Breast epithelium (tissue), 4 donors: ENCODE measurements around the gene FBXW8. TPM values are rescaled to one million over a fixed set of nuclear protein-coding genes. Genes with fewer than 3 reads are reported as not detected.

Source experiments
- DNase-seq, 2 donors: peaks; one replicate each; pipeline ENCODE4 v3.0.0-alpha.2; 2019; ENCODE audit warnings: low spot score in 2 of 2
- H3K27ac ChIP-seq, 2 donors: fragments of 200-600 bp; sonication (generic) in 1 of 2; one replicate each; pipeline ENCODE4 v1.5.1; 2016 to 2019; ENCODE audit warnings: mild to moderate bottlenecking in 1 of 2
- H3K27me3 ChIP-seq, 2 donors: fragments of 200-600 bp; sonication (generic) in 1 of 2; one replicate each; pipeline versions ENCODE4 v1.5.1 to v1.6.0; 2017 to 2019; ENCODE audit warnings: control low read depth in 1 of 2, mild to moderate bottlenecking in 1 of 2
- H3K36me3 ChIP-seq: fragments of 200-600 bp; one replicate; pipeline ENCODE4 v1.5.1; 2019
- H3K4me1 ChIP-seq, 2 donors: fragments of 200-600 bp; sonication (generic); one replicate each; pipeline ENCODE4 v1.5.1; 2016 to 2019; ENCODE audit warnings: control low read depth in 1 of 2
- H3K4me3 ChIP-seq, 3 donors: fragments of 200-600 bp; sonication (generic); 1 replicate in 2 of 3; 2 replicates in 1 of 3; pipeline ENCODE4 v1.5.1; 2016 to 2019; ENCODE audit warnings: mild to moderate bottlenecking in 3 of 3, moderate library complexity in 2 of 3
- H3K9me3 ChIP-seq, 2 donors: fragments of 200-600 bp; sonication (generic) in 1 of 2; one replicate each; pipeline ENCODE4 v1.5.1; 2016 to 2019; ENCODE audit warnings: control low read depth in 1 of 2
- CTCF ChIP-seq, 3 donors: fragments of 450-650 bp; IDR thresholded peaks; one replicate each; pipeline ENCODE4 v1.5.1; 2016 to 2017; ENCODE audit warnings: antibody characterized with exemption in 3 of 3, mild to moderate bottlenecking in 3 of 3, moderate library complexity in 3 of 3
- POLR2A ChIP-seq: fragments of 450-650 bp; IDR thresholded peaks from one replicate; pipeline ENCODE4 v1.6.1; 2016; ENCODE audit warnings: antibody characterized with exemption, mild to moderate bottlenecking, moderate library complexity
- POLR2AphosphoS5 ChIP-seq, 3 donors: sonication (generic); formaldehyde crosslinking; IDR thresholded peaks; one replicate each; pipeline ENCODE4 v1.6.1; 2017; ENCODE audit warnings: antibody characterized with exemption in 3 of 3
- intact Hi-C: fragments of 100-400 bp; cut with DNase I; formaldehyde crosslinking; loops from one replicate; pipeline ENCODE4 v1.15.1; 2023; ENCODE audit warnings: low total_unique reads
- total RNA-seq, 3 donors: library from RNA; depleted of rRNA; stranded (reverse); fragments of >200 nt; gene quantifications; one replicate each; pipeline ENCODE4 v1.1.0, GENCODE V29; 2016

The FBXW8 gene
- total RNA-seq, 3 donors from 2014 or later: 14.9 to 22.3 (median 16.4) TPM

- Histone ChIP-seq H3K4me1 (no peaks in the 10 kb centered on the region), H3K4me3 (no peak overlapping the region), H3K36me3 (no peaks in the 10 kb centered on the region), H3K27me3 (no peaks in the 10 kb centered on the region), H3K27ac (no peak overlapping the region), H3K9me3 (no peaks in the 10 kb centered on the region)
- intact Hi-C loops: no loop called here
- TF ChIP-seq POLR2A (no peak), POLR2AphosphoS5 (IDR thresholded peaks at IDR 0.05) (no peak), CTCF (IDR thresholded peaks at IDR 0.05) (no peak)
- DNase-seq: no peak
Measured at GRCh38 chr12:117041798-117042170, 131.0 kb downstream of the FBXW8 start.

GRCh38 chr12:117042171-117042842, 131.6 kb downstream of the FBXW8 start:
- H3K9me3 ChIP-seq: no peaks in the 10 kb centered on the region
- intact Hi-C loops: no loop called here
- H3K36me3 ChIP-seq: no peaks in the 10 kb centered on the region
- no peaks in the 10 kb centered on the region for H3K4me1 ChIP-seq
- no peaks in the 10 kb centered on the region for H3K27me3 ChIP-seq
- no peak overlapping the region for H3K27ac ChIP-seq
- no peak for DNase-seq
- TF ChIP-seq CTCF (IDR thresholded peaks at IDR 0.05) (no peak), POLR2A (no peak), POLR2AphosphoS5 (IDR thresholded peaks at IDR 0.05) (no peak)
- H3K4me3 ChIP-seq: no peak overlapping the region

- H3K27ac ChIP-seq: no peak overlapping the region
- H3K4me3 ChIP-seq: no peak overlapping the region
- intact Hi-C loops: no loop called here
- H3K36me3 ChIP-seq: no peaks in the 10 kb centered on the region
- DNase-seq: no peak
- no peaks in the 10 kb centered on the region for H3K4me1 ChIP-seq
- H3K9me3 ChIP-seq: no peaks in the 10 kb centered on the region
- TF ChIP-seq POLR2AphosphoS5 (IDR thresholded peaks at IDR 0.05): no peak
- no peak for TF ChIP-seq CTCF (IDR thresholded peaks at IDR 0.05)
- TF ChIP-seq POLR2A: no peak
- H3K27me3 ChIP-seq: no peaks in the 10 kb centered on the region
Measured at GRCh38 chr12:117042862-117043261, 132.1 kb downstream of the FBXW8 start.

GRCh38 chr12:117044311-117044710, 133.6 kb downstream of the FBXW8 start:
- intact Hi-C loops: no loop called here
- no peaks in the 10 kb centered on the region for H3K27me3 ChIP-seq
- H3K4me1 ChIP-seq: no peaks in the 10 kb centered on the region
- no peak for TF ChIP-seq POLR2A
- no peak overlapping the region for H3K4me3 ChIP-seq
- no peaks in the 10 kb centered on the region for H3K9me3 ChIP-seq
- no peak overlapping the region for H3K27ac ChIP-seq
- DNase-seq: no peak
- no peaks in the 10 kb centered on the region for H3K36me3 ChIP-seq

- intact Hi-C loops: no loop called here
- Histone ChIP-seq H3K36me3 (no peaks in the 10 kb centered on the region), H3K4me1 (no peaks in the 10 kb centered on the region), H3K27ac (peak overlapping the region in 1 of 2 donors; percentile 38), H3K4me3 (peak overlapping the region in 1 of 3 donors; percentile 19), H3K27me3 (no peaks in the 10 kb centered on the region), H3K9me3 (no peaks in the 10 kb centered on the region)
- no peak for TF ChIP-seq POLR2AphosphoS5 (IDR thresholded peaks at IDR 0.05)
- no peak for TF ChIP-seq POLR2A
- TF ChIP-seq CTCF (IDR thresholded peaks at IDR 0.05): no peak
- no peak for DNase-seq
Measured at GRCh38 chr12:117044790-117045159, 134.0 kb downstream of the FBXW8 start.
